ENCODE results near the gene KIAA0753.

- no peak for TF ChIP-seq CTCF (IDR thresholded peaks at IDR 0.05; ENCODE audit: low read depth, low read length)
- no peak for TF ChIP-seq POLR2A (IDR thresholded peaks at IDR 0.05; ENCODE audit: extremely low read depth, insufficient read length)
- TF ChIP-seq MAX (IDR thresholded peaks at IDR 0.05; ENCODE audit: low read depth, low read length): no peak
Observed at GRCh38 chr17:6626616-6627015, 13.9 kb downstream of the KIAA0753 start.

All from NB4 (cell line).